NCI-H2227 treated with DMSO at 0.1 percent for 48 hours (cell line): ENCODE data around the gene CFAP46.
"Not testable (repeated sequence)": the region's sequence is repeated elsewhere in the genome, so short reads cannot be mapped to it uniquely, and the experiment has no call there.

ENCODE experiments used
- DNase-seq: peaks from one replicate; lab custom pipeline; 2025; lab: John Stamatoyannopoulos, UW

CFAP46 gene

GRCh38 chr10:132826524-132827422, 115.6 kb downstream of the CFAP46 start:
- no peak for DNase-seq

GRCh38 chr10:132825783-132826523, 116.4 kb downstream of the CFAP46 start:
- not testable (repeated sequence) for DNase-seq

GRCh38 chr10:132820056-132820455, 122.3 kb downstream of the CFAP46 start:
- no peak for DNase-seq

- no peak for DNase-seq
Observed at GRCh38 chr10:132817701-132818211, 124.6 kb downstream of the CFAP46 start.

GRCh38 chr10:132816718-132817117, 125.7 kb downstream of the CFAP46 start:
- no peak for DNase-seq

- no peak for DNase-seq
Observed at GRCh38 chr10:132815168-132815857, 127.1 kb downstream of the CFAP46 start.

- DNase-seq: no peak
Observed at GRCh38 chr10:132814469-132814856, 127.9 kb downstream of the CFAP46 start.

- DNase-seq: no peak
Observed at GRCh38 chr10:132813560-132814468, 128.6 kb downstream of the CFAP46 start.

GRCh38 chr10:132813001-132813401, 129.4 kb downstream of the CFAP46 start:
- no peak for DNase-seq

- no peak for DNase-seq
Observed at GRCh38 chr10:132812520-132812919, 129.8 kb downstream of the CFAP46 start.

- DNase-seq: no peak
Observed at GRCh38 chr10:132811891-132812481, 130.4 kb downstream of the CFAP46 start.

GRCh38 chr10:132810807-132811700, 131.3 kb downstream of the CFAP46 start:
- DNase-seq: no peak

- no peak for DNase-seq
Observed at GRCh38 chr10:132810141-132810806, 132.1 kb downstream of the CFAP46 start.

GRCh38 chr10:132809232-132810140, 132.9 kb downstream of the CFAP46 start:
- DNase-seq: no peak

- no peak for DNase-seq
Observed at GRCh38 chr10:132808383-132809231, 133.8 kb downstream of the CFAP46 start.

- no peak for DNase-seq
Observed at GRCh38 chr10:132807621-132808049, 134.7 kb downstream of the CFAP46 start.

GRCh38 chr10:132806561-132807003, 135.8 kb downstream of the CFAP46 start:
- no peak for DNase-seq
